Measurements from ENCODE around the gene GALR1.

The GALR1 gene

DNA sequence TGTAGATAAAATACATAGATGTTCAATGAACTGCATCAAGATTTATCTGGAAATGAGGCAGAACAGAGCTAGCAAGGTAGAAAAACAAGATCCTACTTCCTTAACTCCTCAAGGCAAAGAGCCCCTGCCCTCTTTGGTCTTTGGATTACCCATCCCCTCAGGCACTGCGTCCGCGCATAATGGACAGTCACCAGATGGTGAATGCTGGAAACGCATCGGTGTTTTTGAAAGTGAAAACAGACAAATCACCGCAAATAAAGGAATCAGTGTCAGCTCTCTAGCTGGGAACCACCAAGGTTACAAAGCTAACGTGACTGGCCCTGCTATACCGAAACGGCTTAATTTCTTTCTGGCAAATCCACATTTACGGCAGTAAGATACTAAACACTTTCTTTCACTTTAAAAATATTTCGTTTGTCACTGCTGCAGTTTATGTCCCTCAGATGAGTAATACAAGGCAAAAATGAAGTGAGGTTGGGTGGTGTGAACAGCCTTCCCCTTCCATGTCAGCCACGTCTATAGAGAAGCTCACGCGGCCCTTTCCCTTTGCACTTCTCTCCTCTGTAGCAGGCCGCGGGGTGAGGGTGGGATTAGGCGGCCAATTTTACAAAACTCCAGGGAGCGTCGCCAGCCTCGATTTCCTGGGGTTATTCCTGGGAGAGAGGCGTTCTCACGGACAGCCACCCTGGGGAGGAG lies 627 bp upstream of the GALR1 start:
- Histone ChIP-seq H3K9me3 (replicated peaks; ENCODE audit: insufficient read depth, low read length) (no peaks in the 10 kb centered on the region), H3K36me3 (replicated peaks; ENCODE audit: insufficient read depth, low read length) (no peaks in the 10 kb centered on the region), H3K9ac (ENCODE audit: low read length) (no peak overlapping the region), H3K4me3 (ENCODE audit: low read length) (no peak overlapping the region), H3K4me2 (ENCODE audit: low read depth, low read length) (no peak overlapping the region), H3K4me1 (ENCODE audit: low read length) (no peaks in the 10 kb centered on the region), H4K20me1 (ENCODE audit: insufficient read depth, low read length) (no peaks in the 10 kb centered on the region), H3F3A (ENCODE audit: insufficient read depth, low read length) (no peaks in the 10 kb centered on the region), H3K79me2 (ENCODE audit: low read length) (no peaks in the 10 kb centered on the region), H3K27ac (ENCODE audit: low read length) (no peak overlapping the region), H3K27me3 (replicated peaks; ENCODE audit: insufficient read depth, low read length) (no peaks in the 10 kb centered on the region), H3K9me2 (replicated peaks; ENCODE audit: insufficient read depth, low read length) (no peaks in the 10 kb centered on the region), H2AFZ (ENCODE audit: low read length) (no peak overlapping the region)
- TF ChIP-seq EZH2phosphoT487 (IDR thresholded peaks at IDR 0.05; ENCODE audit: low read length) (no peak), EZH2 (optimal IDR thresholded peaks at IDR 0.05; ENCODE audit: low read depth, low read length) (no peak)
- TF ChIP-seq, protein P1, sequence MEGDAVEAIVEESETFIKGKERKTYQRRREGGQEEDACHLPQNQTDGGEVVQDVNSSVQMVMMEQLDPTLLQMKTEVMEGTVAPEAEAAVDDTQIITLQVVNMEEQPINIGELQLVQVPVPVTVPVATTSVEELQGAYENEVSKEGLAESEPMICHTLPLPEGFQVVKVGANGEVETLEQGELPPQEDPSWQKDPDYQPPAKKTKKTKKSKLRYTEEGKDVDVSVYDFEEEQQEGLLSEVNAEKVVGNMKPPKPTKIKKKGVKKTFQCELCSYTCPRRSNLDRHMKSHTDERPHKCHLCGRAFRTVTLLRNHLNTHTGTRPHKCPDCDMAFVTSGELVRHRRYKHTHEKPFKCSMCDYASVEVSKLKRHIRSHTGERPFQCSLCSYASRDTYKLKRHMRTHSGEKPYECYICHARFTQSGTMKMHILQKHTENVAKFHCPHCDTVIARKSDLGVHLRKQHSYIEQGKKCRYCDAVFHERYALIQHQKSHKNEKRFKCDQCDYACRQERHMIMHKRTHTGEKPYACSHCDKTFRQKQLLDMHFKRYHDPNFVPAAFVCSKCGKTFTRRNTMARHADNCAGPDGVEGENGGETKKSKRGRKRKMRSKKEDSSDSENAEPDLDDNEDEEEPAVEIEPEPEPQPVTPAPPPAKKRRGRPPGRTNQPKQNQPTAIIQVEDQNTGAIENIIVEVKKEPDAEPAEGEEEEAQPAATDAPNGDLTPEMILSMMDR (IDR thresholded peaks at IDR 0.05; ENCODE audit: low read length) = no peak
- no peak for DNase-seq

DNA sequence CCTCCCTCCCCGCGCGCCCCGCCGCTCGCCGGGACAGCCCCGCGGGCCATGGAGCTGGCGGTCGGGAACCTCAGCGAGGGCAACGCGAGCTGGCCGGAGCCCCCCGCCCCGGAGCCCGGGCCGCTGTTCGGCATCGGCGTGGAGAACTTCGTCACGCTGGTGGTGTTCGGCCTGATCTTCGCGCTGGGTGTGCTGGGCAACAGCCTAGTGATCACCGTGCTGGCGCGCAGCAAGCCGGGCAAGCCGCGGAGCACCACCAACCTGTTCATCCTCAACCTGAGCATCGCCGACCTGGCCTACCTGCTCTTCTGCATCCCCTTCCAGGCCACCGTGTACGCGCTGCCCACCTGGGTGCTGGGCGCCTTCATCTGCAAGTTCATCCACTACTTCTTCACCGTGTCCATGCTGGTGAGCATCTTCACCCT lies 865 bp downstream of the GALR1 start:
- H3F3A ChIP-seq (ENCODE audit: insufficient read depth, low read length) = no peaks in the 10 kb centered on the region
- no peaks in the 10 kb centered on the region for H3K79me2 ChIP-seq (ENCODE audit: low read length)
- H3K9me3 ChIP-seq (replicated peaks; ENCODE audit: insufficient read depth, low read length) = no peaks in the 10 kb centered on the region
- H3K36me3 ChIP-seq (replicated peaks; ENCODE audit: insufficient read depth, low read length) = no peaks in the 10 kb centered on the region
- H2AFZ ChIP-seq (ENCODE audit: low read length) = no peak overlapping the region
- DNase-seq = no peak
- H3K27me3 ChIP-seq (replicated peaks; ENCODE audit: insufficient read depth, low read length) = no peaks in the 10 kb centered on the region
- no peaks in the 10 kb centered on the region for H3K9me2 ChIP-seq (replicated peaks; ENCODE audit: insufficient read depth, low read length)
- H4K20me1 ChIP-seq (ENCODE audit: insufficient read depth, low read length) = no peaks in the 10 kb centered on the region
- H3K4me2 ChIP-seq (ENCODE audit: low read depth, low read length) = no peak overlapping the region
- H3K4me3 ChIP-seq (ENCODE audit: low read length) = no peak overlapping the region
- no peak overlapping the region for H3K27ac ChIP-seq (ENCODE audit: low read length)
- no peak for TF ChIP-seq EZH2phosphoT487 (IDR thresholded peaks at IDR 0.05; ENCODE audit: low read length)
- TF ChIP-seq EZH2 (optimal IDR thresholded peaks at IDR 0.05; ENCODE audit: low read depth, low read length) = no peak
- TF ChIP-seq, protein P1 (IDR thresholded peaks at IDR 0.05; ENCODE audit: low read length) = no peak
- no peaks in the 10 kb centered on the region for H3K4me1 ChIP-seq (ENCODE audit: low read length)
- H3K9ac ChIP-seq (ENCODE audit: low read length) = no peak overlapping the region

DNA sequence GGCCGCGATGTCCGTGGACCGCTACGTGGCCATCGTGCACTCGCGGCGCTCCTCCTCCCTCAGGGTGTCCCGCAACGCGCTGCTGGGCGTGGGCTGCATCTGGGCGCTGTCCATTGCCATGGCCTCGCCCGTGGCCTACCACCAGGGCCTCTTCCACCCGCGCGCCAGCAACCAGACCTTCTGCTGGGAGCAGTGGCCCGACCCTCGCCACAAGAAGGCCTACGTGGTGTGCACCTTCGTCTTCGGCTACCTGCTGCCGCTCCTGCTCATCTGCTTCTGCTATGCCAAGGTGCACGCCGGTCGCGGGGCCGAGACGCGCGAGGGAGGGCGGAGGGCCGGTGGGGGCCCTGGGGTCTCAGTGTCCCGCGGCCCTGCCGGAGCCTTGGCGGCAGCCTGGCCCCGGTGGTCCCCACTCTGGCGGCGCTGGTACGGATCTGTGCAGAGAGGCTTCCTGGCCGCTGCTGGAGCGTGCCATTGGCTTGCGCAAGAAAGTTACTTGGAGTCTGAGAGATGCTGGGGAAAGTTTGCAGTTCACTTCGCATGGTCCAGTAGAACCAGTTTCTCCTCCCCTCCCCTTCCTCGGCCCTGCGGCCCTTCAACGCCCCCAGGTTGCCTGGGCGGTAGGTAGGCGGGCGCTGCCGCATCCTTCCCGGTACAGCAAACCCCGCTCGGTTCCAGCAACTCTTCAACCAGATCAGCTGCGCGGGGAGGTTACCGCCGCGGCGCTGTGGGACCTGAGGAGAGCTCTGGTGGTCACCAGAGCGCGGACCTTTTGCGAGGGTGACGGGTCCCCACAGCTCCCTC lies 1.5 kb downstream of the GALR1 start:
- H2AFZ ChIP-seq (ENCODE audit: low read length) = no peak overlapping the region
- TF ChIP-seq, protein P1 (IDR thresholded peaks at IDR 0.05; ENCODE audit: low read length) = no peak
- no peak for TF ChIP-seq EZH2phosphoT487 (IDR thresholded peaks at IDR 0.05; ENCODE audit: low read length)
- TF ChIP-seq EZH2 (optimal IDR thresholded peaks at IDR 0.05; ENCODE audit: low read depth, low read length) = no peak
- no peak overlapping the region for H3K4me3 ChIP-seq (ENCODE audit: low read length)
- no peaks in the 10 kb centered on the region for H3K27me3 ChIP-seq (replicated peaks; ENCODE audit: insufficient read depth, low read length)
- no peaks in the 10 kb centered on the region for H3K4me1 ChIP-seq (ENCODE audit: low read length)
- no peaks in the 10 kb centered on the region for H3F3A ChIP-seq (ENCODE audit: insufficient read depth, low read length)
- no peak overlapping the region for H3K27ac ChIP-seq (ENCODE audit: low read length)
- H3K9me3 ChIP-seq (replicated peaks; ENCODE audit: insufficient read depth, low read length) = no peaks in the 10 kb centered on the region
- no peaks in the 10 kb centered on the region for H3K9me2 ChIP-seq (replicated peaks; ENCODE audit: insufficient read depth, low read length)
- no peak overlapping the region for H3K9ac ChIP-seq (ENCODE audit: low read length)
- no peak overlapping the region for H3K4me2 ChIP-seq (ENCODE audit: low read depth, low read length)
- H3K36me3 ChIP-seq (replicated peaks; ENCODE audit: insufficient read depth, low read length) = no peaks in the 10 kb centered on the region
- no peak for DNase-seq
- H3K79me2 ChIP-seq (ENCODE audit: low read length) = no peaks in the 10 kb centered on the region
- no peaks in the 10 kb centered on the region for H4K20me1 ChIP-seq (ENCODE audit: insufficient read depth, low read length)
